Activated effector memory CD4-positive, alpha-beta T cell treated with anti-CD3 and anti-CD28 coated beads, Interleukin-2, amount 50 U/mL, for 16 hours (primary cell): Measurements from ENCODE around the gene LRRC37A3.
"Not testable (repeated sequence)": the region's sequence is repeated elsewhere in the genome, so short reads cannot be mapped to it uniquely, and the experiment has no call there.

Experiments
- DNase-seq: peaks from one replicate; pipeline ENCODE4 v3.0.0-alpha.2; 2020

The LRRC37A3 gene

DNA sequence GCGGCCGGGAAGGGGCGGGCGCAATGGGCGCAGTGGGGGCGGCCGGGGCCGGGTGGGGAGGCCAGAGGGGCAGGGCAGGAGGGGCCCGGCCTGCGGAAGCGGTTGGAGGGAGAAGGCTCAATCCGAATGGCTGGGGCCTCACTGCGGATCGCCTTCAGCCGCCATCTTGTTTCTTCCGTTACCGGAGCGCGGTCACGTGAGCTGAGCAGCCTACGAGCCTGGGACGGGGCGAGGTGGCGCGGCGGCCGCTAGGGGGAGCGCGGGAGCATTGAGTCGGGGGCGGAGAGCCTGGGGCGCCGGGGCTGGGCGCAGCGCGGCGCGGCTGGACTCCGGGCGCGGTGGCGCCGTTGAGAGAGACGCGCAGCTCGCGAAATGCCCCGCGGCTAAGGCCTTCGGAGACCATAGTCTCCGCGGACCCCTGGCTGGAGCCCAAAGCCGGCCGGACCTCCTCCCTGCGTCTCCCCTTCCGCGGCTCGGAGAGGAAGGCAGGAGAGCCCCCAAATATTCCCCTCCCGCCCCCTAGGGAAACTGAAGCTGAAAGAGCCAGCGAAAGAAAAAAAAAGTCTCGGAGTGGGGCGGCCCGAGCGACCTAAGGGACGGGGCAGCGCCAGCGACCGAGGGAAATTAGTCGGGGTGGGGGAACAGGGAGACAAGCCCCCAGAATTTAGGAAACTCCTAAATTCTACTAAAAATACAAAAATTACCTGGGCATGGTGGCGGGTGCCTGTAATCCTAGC lies at the start of gene LRRC37A3:
TSS of gene LRRC37A3 (minus strand) at position 190 of the 737 bp plus-strand sequence. CDS start 22,221 bp downstream, outside the sequence.
- peak; percentile 100 for DNase-seq

- DNase-seq = peak; percentile 93
These were observed 46.6 kb upstream of the LRRC37A3 start for GRCh38 chr17:64965873-64966287.

- not testable (repeated sequence) for DNase-seq
These were observed 46.1 kb upstream of the LRRC37A3 start for GRCh38 chr17:64965256-64965872.

GRCh38 chr17:64964796-64965195 lies 45.5 kb upstream of the LRRC37A3 start:
- no peak for DNase-seq

- not testable (repeated sequence) for DNase-seq
These were observed 44.5 kb upstream of the LRRC37A3 start for GRCh38 chr17:64963814-64964213.

GRCh38 chr17:64961563-64962378 lies 42.5 kb upstream of the LRRC37A3 start:
- not testable (repeated sequence) for DNase-seq

GRCh38 chr17:64951877-64952276 lies 32.6 kb upstream of the LRRC37A3 start:
- DNase-seq = no peak

DNA sequence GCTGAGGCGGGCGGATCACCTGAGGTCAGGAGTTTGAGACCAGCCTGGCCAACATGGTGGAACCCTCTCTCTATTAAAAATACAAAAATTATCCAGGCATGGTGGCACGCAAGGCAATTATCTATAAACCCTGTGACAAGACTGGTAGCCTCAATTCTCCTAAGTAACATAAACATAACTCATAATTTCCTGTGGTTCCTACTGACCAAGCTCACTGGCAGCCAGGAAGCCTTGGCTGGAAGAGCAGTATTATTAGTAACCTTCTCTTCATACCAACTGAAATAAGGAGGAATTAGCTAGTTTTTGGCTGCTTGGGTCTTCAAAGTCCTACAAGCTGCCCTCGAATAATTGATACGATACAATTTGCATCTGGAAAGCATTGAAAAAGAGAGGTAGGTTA lies 31.6 kb upstream of the LRRC37A3 start:
- DNase-seq = no peak

- DNase-seq = no peak
These were observed 27.9 kb upstream of the LRRC37A3 start for GRCh38 chr17:64947152-64947551.

DNA sequence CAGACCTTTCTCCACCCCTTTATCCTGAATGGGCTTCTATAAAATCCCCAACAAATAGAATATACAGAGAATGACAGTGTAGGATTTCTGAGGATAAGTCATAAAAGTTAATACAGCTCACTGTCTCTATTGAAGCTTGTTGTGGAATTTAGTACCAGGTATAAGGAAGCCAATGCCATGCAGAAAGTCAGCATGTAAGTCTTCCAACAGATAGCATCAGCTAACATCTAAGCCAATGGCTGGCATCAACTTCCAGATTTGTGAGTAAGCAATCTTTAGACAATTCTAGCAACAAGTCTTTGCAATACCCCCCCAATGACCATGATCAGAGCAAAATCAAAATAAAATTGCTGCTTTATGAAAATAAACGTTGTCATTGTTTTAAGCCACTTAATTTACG lies 22.5 kb upstream of the LRRC37A3 start:
- no peak for DNase-seq

DNA sequence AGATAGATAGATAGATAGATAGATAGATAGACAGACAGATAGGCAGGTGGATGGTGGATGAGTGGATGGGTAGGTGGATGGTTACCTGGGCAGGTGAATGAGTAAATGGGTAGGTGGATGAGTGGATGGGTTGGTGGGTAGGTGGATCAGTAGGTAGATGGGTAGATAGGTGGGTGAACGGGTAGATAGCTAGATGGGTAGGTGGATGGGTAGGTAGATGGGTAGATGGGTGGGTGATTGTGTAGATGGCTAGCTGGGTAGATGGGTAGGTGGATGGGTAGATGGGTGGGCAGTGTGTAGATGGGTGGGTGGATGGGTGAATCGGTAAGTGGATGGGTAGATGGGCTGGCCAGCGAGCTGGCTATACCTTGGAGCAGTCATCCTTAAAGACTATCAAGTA lies 21.8 kb upstream of the LRRC37A3 start:
- no peak for DNase-seq

DNA sequence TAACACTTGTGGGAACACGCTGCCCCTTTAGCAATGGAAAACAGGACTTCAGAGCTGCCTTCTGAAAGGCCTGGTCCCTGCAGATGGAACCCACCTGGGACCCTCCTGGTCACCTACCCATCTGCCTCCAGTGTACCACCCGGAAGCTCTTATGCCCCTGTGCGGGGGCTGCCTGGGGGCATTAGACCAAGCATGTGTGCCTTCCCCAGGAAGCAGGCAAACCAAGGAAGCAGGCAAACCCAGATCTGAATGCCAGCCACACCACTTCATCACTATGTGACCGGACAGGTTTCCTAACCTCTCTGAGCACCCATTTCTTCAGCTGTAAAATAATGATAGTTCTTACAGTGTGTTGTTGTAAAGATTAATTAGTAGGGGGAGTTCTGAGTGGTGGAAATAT lies 20.8 kb upstream of the LRRC37A3 start:
- no peak for DNase-seq

- DNase-seq = peak; percentile 84
These were observed 19.7 kb upstream of the LRRC37A3 start for GRCh38 chr17:64938925-64939474.

- no peak for DNase-seq
These were observed 19.0 kb upstream of the LRRC37A3 start for GRCh38 chr17:64938290-64938689.

- DNase-seq = no peak
These were observed 16.8 kb upstream of the LRRC37A3 start for GRCh38 chr17:64936117-64936516.

- DNase-seq = not testable (repeated sequence)
These were observed 15.1 kb upstream of the LRRC37A3 start for GRCh38 chr17:64934284-64934778.

DNA sequence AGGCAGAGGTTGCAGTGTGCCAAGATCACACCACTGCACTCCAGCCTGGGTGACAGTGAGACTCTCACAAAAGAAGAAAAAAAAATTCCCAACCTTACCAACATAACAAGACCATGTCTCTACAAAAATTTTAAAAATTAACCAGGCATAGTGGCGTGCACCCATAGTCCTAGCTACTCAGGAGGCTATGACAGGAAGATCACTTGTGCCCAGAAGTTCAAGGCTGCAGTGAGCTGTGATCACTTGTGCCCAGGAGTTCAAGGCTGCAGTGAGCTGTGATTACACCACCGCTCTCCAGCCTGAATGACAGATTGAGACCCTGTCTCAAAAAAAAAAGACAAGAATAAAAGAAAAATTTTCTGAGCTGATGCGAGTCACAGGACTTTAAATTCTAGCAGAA lies 13.6 kb upstream of the LRRC37A3 start:
- not testable (repeated sequence) for DNase-seq

DNA sequence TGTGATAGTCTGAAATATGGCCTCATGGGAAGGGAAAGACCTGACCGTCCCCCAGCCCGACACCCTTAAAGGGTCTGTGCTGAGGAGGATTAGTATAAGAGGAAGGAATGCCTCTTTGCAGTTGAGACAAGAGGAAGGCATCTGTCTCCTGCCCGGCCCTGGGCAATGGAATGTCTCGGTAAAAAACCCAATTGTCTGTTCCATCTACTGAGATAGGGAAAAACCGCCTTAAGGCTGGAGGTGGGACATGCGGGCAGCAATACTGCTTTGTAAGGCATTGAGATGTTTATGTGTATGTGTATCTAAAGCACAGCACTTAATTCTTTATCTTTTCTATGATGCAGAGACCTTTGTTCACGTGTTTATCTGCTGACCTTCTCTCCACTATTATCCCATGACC lies 11.1 kb upstream of the LRRC37A3 start:
- not testable (repeated sequence) for DNase-seq

- peak; percentile 79 for DNase-seq
These were observed 10.3 kb upstream of the LRRC37A3 start for GRCh38 chr17:64929419-64930209.

DNA sequence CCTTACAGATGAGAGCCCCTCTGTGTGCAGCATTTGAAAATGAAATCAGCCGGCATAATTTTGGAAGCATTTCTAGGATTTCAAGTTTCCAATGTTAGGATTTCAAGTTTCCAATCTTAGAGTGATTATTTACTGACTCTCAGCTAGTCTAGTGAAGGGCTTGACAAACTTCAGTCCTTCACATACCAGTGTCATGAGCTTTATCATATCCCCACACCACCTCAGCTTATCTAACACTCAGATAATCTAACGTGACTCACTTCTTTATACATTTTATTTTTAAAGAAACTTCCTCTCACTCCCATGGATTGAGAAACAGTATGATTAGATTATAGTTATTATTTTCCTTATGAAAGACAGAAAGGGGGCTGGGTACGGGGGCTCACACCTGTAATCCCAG lies 9.4 kb upstream of the LRRC37A3 start:
- DNase-seq = not testable (repeated sequence)

- DNase-seq = peak; percentile 70
These were observed 8.2 kb upstream of the LRRC37A3 start for GRCh38 chr17:64927444-64927843.

DNA sequence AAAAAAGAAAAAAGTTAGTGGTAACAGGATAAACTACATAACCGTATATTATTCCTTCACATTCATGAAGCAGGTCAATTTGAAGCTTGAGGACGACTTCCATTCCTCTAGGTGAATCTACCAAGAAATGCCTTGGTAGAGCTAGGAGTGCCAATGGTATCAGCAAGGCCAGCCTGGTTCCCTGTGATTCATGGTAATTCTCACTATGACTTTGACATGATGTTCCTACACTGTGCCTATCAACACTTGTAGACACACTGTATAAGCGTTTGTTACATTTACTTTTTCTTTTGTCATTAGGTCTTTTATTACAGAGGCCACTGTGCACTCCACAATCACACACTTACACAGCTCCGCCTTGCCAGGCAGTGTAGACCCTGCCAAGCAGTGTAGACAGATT lies 7.2 kb upstream of the LRRC37A3 start:
- not testable (repeated sequence) for DNase-seq
